Smooth muscle cell (in vitro differentiated cells): ENCODE measurements around the gene SERGEF. TPM values are rescaled to one million over a fixed set of nuclear protein-coding genes. Genes with fewer than 3 reads are reported as not detected.

Source experiments
- DNase-seq: peaks from one replicate; lab custom pipeline; 2025; ENCODE audit not compliant: unreplicated experiment; lab: John Stamatoyannopoulos, UW
- H2AFZ ChIP-seq: fragments of 200-600 bp; sonication (generic); 2 replicates; pipeline ENCODE4 v1.6.0; 2016; ENCODE audit warnings: antibody characterized with exemption, low read depth, mild to moderate bottlenecking
- H3F3A ChIP-seq: fragments of 200-600 bp; sonication (generic); 2 replicates; pipeline ENCODE4 v1.6.0; 2017; ENCODE audit warnings: antibody characterized with exemption, low read depth
- H3K27ac ChIP-seq: fragments of 200-600 bp; sonication (generic); 2 replicates; pipeline ENCODE4 v1.5.1; 2016; ENCODE audit warnings: low read depth, mild to moderate bottlenecking
- H3K27me3 ChIP-seq: fragments of 200-600 bp; sonication (generic); 2 replicates; pipeline ENCODE4 v1.6.1; 2016; ENCODE audit warnings: low read depth, mild to moderate bottlenecking
- H3K36me3 ChIP-seq: fragments of 200-600 bp; sonication (generic); 2 replicates; pipeline ENCODE4 v1.5.1; 2016; ENCODE audit warnings: low read depth
- H3K4me1 ChIP-seq: fragments of 200-600 bp; sonication (generic); 2 replicates; pipeline ENCODE4 v1.5.1; 2016; ENCODE audit warnings: low read depth
- H3K4me2 ChIP-seq: fragments of 200-600 bp; sonication (generic); 2 replicates; pipeline ENCODE4 v1.6.0; 2016; ENCODE audit warnings: mild to moderate bottlenecking
- H3K4me3 ChIP-seq: fragments of 200-600 bp; sonication (generic); 2 replicates; pipeline ENCODE4 v1.5.1; 2016; ENCODE audit warnings: mild to moderate bottlenecking
- H3K79me2 ChIP-seq: fragments of 200-600 bp; sonication (generic); 2 replicates; pipeline ENCODE4 v1.6.0; 2016; ENCODE audit warnings: low read depth, mild to moderate bottlenecking
- H3K9ac ChIP-seq: fragments of 200-600 bp; sonication (generic); 2 replicates; pipeline ENCODE4 v1.6.0; 2016; ENCODE audit warnings: low read depth
- H3K9me3 ChIP-seq: fragments of 200-600 bp; sonication (generic); replicated peaks from 2 replicates; pipeline ENCODE4 v1.5.1; 2016; ENCODE audit warnings: low read depth
- H4K20me1 ChIP-seq: fragments of 200-600 bp; sonication (generic); 2 replicates; pipeline ENCODE4 v1.6.0; 2016; ENCODE audit warnings: low read depth
- WGBS: methylation state at CpG from one replicate; pipeline ENCODE4 v1.1.7; 2016; ENCODE audit warnings: low lambda C conversion rate; 5-methylcytosine and 5-hydroxymethylcytosine counted together
- polyA plus RNA-seq: library from polyadenylated mRNA; unstranded; fragments of >200 nt; fragmentation: Nextera tagmentation; extraction: Ambion mirVana; gene quantifications from 2 replicates; pipeline ENCODE4 v1.2.1, GENCODE V29; 2016
- total RNA-seq: library from RNA; depleted of rRNA; stranded (reverse); fragments of >200 nt; gene quantifications from 2 replicates; pipeline ENCODE4 v1.2.3, GENCODE V29; 2014
- TF ChIP-seq, protein P1 (sequence below): fragments of 200-600 bp; sonication (generic); IDR thresholded peaks from 2 replicates; pipeline ENCODE4 v1.5.1; 2017; ENCODE audit warnings: borderline replicate concordance, mild to moderate bottlenecking, antibody characterized with exemption; ENCODE audit not compliant: insufficient read depth, poor library complexity, severe bottlenecking

Gene SERGEF
- total and polyA plus RNA-seq, 2 experiments from 2014 or later, result 4.9 to 7.4 TPM

- Histone ChIP-seq H4K20me1 (no peaks in the 10 kb centered on the region), H3K27me3 (no peaks in the 10 kb centered on the region), H3K27ac (no peak overlapping the region), H3K9me3 (no peaks in the 10 kb centered on the region), H3K9ac (no peak overlapping the region), H3K36me3 (no peaks in the 10 kb centered on the region), H2AFZ (no peak overlapping the region), H3K79me2 (no peaks in the 10 kb centered on the region), H3F3A (no peaks in the 10 kb centered on the region), H3K4me2 (no peak overlapping the region), H3K4me1 (no peaks in the 10 kb centered on the region), H3K4me3 (no peak overlapping the region)
- TF ChIP-seq, protein P1, sequence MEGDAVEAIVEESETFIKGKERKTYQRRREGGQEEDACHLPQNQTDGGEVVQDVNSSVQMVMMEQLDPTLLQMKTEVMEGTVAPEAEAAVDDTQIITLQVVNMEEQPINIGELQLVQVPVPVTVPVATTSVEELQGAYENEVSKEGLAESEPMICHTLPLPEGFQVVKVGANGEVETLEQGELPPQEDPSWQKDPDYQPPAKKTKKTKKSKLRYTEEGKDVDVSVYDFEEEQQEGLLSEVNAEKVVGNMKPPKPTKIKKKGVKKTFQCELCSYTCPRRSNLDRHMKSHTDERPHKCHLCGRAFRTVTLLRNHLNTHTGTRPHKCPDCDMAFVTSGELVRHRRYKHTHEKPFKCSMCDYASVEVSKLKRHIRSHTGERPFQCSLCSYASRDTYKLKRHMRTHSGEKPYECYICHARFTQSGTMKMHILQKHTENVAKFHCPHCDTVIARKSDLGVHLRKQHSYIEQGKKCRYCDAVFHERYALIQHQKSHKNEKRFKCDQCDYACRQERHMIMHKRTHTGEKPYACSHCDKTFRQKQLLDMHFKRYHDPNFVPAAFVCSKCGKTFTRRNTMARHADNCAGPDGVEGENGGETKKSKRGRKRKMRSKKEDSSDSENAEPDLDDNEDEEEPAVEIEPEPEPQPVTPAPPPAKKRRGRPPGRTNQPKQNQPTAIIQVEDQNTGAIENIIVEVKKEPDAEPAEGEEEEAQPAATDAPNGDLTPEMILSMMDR, result no peak
- no peak for DNase-seq
- WGBS, result 69% methylated on average over 7 of the region's 7 CpGs
Measured at GRCh38 chr11:17811352-17811751, 201.5 kb downstream of the SERGEF start.

DNA sequence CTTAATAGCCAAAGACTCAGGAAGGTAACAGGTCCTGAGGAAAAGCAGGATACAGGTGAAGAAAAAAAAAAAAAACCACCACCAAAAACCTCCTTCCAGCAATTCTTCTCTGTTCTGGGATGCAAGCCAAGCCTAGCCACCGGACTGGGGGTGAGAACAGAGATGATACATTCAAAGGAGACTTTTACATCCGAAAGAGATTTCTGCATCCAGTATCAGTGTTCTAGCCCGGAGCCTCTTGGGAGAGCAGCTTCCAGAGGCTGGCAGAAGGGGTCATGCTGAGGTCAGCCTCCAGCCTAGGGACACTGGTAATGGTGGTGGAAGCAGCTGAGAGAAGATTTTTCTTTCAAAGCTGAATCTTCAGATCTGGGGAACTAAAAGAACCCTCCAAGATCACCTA lies 202.1 kb downstream of the SERGEF start:
- no peak overlapping the region for H3K4me2 ChIP-seq
- H2AFZ ChIP-seq, result no peak overlapping the region
- no peak overlapping the region for H3K9ac ChIP-seq
- no peak overlapping the region for H3K4me3 ChIP-seq
- H3K27me3 ChIP-seq, result no peaks in the 10 kb centered on the region
- DNase-seq, result no peak
- H3K79me2 ChIP-seq, result no peaks in the 10 kb centered on the region
- H3K27ac ChIP-seq, result no peak overlapping the region
- no peaks in the 10 kb centered on the region for H3F3A ChIP-seq
- H4K20me1 ChIP-seq, result no peaks in the 10 kb centered on the region
- H3K9me3 ChIP-seq, result no peaks in the 10 kb centered on the region
- 63% methylated on average over 3 of the region's 3 CpGs for WGBS
- H3K4me1 ChIP-seq, result no peaks in the 10 kb centered on the region
- TF ChIP-seq, protein P1, result no peak
- H3K36me3 ChIP-seq, result no peaks in the 10 kb centered on the region

DNA sequence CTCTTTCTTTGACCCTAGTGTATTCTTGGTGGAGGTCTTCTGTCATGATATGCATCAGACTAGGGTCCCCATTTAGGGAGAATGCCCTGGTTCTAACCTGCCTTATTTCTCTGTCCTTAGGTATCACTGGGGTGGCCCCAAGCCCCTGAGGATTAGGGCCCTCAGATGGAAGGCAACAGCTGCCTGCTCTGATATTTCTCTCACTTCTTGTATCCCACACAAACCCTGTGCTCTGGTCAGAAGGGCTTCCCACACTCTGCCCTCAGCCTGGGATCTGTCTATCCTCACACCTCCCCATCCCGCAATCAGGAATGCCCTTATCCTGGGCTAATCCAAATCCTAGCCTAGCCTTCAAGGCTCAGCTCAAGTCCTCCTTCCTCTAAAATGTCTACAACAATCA lies 202.8 kb downstream of the SERGEF start:
- H3K27me3 ChIP-seq, result no peaks in the 10 kb centered on the region
- DNase-seq, result no peak
- H4K20me1 ChIP-seq, result no peaks in the 10 kb centered on the region
- H3K79me2 ChIP-seq, result no peaks in the 10 kb centered on the region
- no peak overlapping the region for H2AFZ ChIP-seq
- H3K4me3 ChIP-seq, result no peak overlapping the region
- TF ChIP-seq, protein P1, result no peak
- H3K9me3 ChIP-seq, result no peaks in the 10 kb centered on the region
- no peak overlapping the region for H3K4me2 ChIP-seq
- H3K9ac ChIP-seq, result no peak overlapping the region
- no peaks in the 10 kb centered on the region for H3K4me1 ChIP-seq
- no peaks in the 10 kb centered on the region for H3F3A ChIP-seq
- no peaks in the 10 kb centered on the region for H3K36me3 ChIP-seq
- H3K27ac ChIP-seq, result no peak overlapping the region
- WGBS, result 91% methylated on average over 1 of the region's 1 CpG

GRCh38 chr11:17807034-17807433 lies 205.8 kb downstream of the SERGEF start:
- 92% methylated on average over 4 of the region's 4 CpGs for WGBS

More at GRCh38 chr11:17807034-17807433, 205.8 kb downstream of the SERGEF start:
- H3K4me3 ChIP-seq, result no peak overlapping the region
- TF ChIP-seq, protein P1, result no peak
- no peaks in the 10 kb centered on the region for H4K20me1 ChIP-seq
- no peak overlapping the region for H3K27ac ChIP-seq
- no peaks in the 10 kb centered on the region for H3K27me3 ChIP-seq
- no peak for DNase-seq
- no peak overlapping the region for H3K4me2 ChIP-seq
- no peaks in the 10 kb centered on the region for H3K36me3 ChIP-seq
- no peaks in the 10 kb centered on the region for H3F3A ChIP-seq
- no peak overlapping the region for H3K9ac ChIP-seq
- H3K79me2 ChIP-seq, result no peaks in the 10 kb centered on the region
- no peak overlapping the region for H2AFZ ChIP-seq
- H3K9me3 ChIP-seq, result no peaks in the 10 kb centered on the region
- peaks cover 4% of the 10 kb centered on the region for H3K4me1 ChIP-seq
